ENCODE data around the gene TLDC2. TPM values are rescaled to one million over a fixed set of nuclear protein-coding genes. Genes with fewer than 3 reads are reported as not detected.

Gene TLDC2
- total and polyA plus RNA-seq, 4 donors: 0.05 to 0.33 (median 0.08) TPM; not detected in 1

DNA sequence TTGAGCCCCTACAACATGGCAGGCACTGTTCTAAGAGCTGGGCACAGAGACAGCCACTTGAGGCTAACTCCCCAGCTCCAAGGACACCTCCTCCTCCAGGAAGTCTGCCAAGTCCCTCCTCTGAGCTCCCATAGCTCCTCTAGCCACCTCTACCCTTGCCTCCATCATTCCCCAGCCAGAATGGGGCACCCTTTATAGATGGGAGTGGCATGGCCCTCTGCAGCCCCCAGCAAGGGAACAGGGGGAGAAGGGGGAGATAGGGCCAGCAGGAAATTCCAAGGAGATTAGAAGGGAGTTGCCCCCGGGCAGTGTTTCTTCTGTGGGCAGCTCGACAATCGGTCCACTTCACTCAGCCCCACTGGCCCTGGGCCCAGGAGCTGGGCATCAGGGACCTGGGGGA, 19.7 kb upstream of the TLDC2 start:
- Histone ChIP-seq H3K4me1 (ENCODE audit: control insufficient read depth in 4 of 4, insufficient read depth in 4 of 4, low read length in 3 of 4) (peaks cover 0 to 7% (median 2%) of the 10 kb centered on the region in 4 donors), H3K4me3 (ENCODE audit: low read depth in 1 of 3, low read length in 3 of 3) (no peak overlapping the region), H3K9me3 (ENCODE audit: control insufficient read depth in 4 of 4, low read length in 3 of 4) (no peaks in the 10 kb centered on the region), H3K36me3 (ENCODE audit: control insufficient read depth in 4 of 4, insufficient read depth in 3 of 4, low read depth in 1 of 4, low read length in 3 of 4) (no peaks in the 10 kb centered on the region), H3K9ac (ENCODE audit: low read depth in 1 of 2, low read length in 2 of 2) (no peak overlapping the region), H3K27ac (ENCODE audit: low read depth in 1 of 2, low read length in 2 of 2) (peak overlapping the region in 1 of 2 donors; percentile 29), H3K27me3 (ENCODE audit: control insufficient read depth in 4 of 4, insufficient read depth in 4 of 4, low read length in 3 of 4) (no peaks in the 10 kb centered on the region)
- no peak for DNase-seq (ENCODE audit: low spot score)
- TF ChIP-seq, protein P1, sequence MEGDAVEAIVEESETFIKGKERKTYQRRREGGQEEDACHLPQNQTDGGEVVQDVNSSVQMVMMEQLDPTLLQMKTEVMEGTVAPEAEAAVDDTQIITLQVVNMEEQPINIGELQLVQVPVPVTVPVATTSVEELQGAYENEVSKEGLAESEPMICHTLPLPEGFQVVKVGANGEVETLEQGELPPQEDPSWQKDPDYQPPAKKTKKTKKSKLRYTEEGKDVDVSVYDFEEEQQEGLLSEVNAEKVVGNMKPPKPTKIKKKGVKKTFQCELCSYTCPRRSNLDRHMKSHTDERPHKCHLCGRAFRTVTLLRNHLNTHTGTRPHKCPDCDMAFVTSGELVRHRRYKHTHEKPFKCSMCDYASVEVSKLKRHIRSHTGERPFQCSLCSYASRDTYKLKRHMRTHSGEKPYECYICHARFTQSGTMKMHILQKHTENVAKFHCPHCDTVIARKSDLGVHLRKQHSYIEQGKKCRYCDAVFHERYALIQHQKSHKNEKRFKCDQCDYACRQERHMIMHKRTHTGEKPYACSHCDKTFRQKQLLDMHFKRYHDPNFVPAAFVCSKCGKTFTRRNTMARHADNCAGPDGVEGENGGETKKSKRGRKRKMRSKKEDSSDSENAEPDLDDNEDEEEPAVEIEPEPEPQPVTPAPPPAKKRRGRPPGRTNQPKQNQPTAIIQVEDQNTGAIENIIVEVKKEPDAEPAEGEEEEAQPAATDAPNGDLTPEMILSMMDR (IDR thresholded peaks at IDR 0.05; ENCODE audit: low read depth, low read length, missing input control): no peak
- TF ChIP-seq HNF4G (IDR thresholded peaks at IDR 0.05) (no peak), GABPA (IDR thresholded peaks at IDR 0.05 in 1 of 2, conservative IDR thresholded peaks at IDR 0.05 in 1 of 2) (no peak), EGR1 (IDR thresholded peaks at IDR 0.05; ENCODE audit: low read depth in 2 of 2) (no peak), FOXA2 (IDR thresholded peaks at IDR 0.05) (no peak)
- 81% methylated on average over 3 of the region's 3 CpGs for WGBS

DNA sequence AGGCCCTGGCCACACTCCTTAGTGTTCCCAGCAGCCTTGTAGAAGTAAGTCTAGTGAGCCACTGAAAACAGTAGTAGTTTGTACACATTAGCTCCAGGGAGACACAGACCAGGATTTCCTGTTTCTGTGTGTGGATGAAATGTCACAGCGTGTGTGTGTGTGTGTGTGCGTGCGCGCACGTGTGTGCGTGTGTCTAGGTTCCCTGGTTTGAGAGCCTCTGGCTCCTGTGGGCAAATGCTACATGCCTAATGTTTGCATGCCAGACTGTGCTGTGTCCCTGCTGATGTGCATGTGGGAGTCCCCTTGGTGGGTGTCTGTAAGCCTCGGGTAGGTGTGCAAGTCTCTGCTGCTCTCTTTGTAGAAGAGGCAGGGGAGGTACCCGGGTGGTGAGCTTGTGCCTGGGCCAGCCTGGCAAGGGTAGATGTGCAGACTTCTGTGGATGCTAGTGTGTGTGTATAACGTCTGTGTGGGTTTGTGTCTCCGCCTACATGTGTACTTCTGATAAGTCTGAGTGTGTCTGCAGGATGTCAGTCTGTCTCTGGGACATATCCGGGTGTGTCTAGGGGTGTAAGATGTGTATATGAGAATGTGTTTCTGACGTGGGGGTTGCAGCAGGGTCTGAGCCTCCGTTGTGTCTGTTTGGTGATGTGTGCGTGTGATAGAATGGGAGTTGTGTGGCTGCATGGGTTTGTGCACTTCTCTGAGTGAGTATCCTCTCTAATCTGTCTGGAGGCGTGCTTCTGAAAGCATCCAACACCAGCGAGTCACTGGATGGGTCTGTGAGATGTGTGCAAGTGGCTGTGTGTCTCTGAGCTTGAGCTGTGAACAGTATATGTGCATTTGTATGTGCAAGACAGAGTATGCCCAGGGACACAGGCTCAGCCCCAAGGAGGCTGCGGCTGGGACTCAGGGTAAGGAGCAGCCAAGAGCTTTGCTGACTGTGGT, 19.0 kb upstream of the TLDC2 start:
- TF ChIP-seq RXRA (IDR thresholded peaks at IDR 0.05): no peak
- TF ChIP-seq NR2F2 (IDR thresholded peaks at IDR 0.05): peak; percentile 31
- TF ChIP-seq, protein P2, sequence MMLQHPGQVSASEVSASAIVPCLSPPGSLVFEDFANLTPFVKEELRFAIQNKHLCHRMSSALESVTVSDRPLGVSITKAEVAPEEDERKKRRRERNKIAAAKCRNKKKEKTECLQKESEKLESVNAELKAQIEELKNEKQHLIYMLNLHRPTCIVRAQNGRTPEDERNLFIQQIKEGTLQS (IDR thresholded peaks at IDR 0.05): no peak
- no peaks in the 10 kb centered on the region for H3K36me3 ChIP-seq (ENCODE audit: control insufficient read depth in 4 of 4, insufficient read depth in 3 of 4, low read depth in 1 of 4, low read length in 3 of 4)
- H3K4me3 ChIP-seq (ENCODE audit: low read depth in 1 of 3, low read length in 3 of 3): no peak overlapping the region
- no peaks in the 10 kb centered on the region for H3K27me3 ChIP-seq (ENCODE audit: control insufficient read depth in 4 of 4, insufficient read depth in 4 of 4, low read length in 3 of 4)
- no peak for DNase-seq (ENCODE audit: low spot score)
- peaks cover 0 to 12% (median 2%) of the 10 kb centered on the region in 4 donors for H3K4me1 ChIP-seq (ENCODE audit: control insufficient read depth in 4 of 4, insufficient read depth in 4 of 4, low read length in 3 of 4)
- H3K27ac ChIP-seq (ENCODE audit: low read depth in 1 of 2, low read length in 2 of 2): no peak overlapping the region
- H3K9ac ChIP-seq (ENCODE audit: low read depth in 1 of 2, low read length in 2 of 2): no peak overlapping the region
- 72% methylated on average over 17 of the region's 17 CpGs for WGBS
- H3K9me3 ChIP-seq (ENCODE audit: control insufficient read depth in 4 of 4, low read length in 3 of 4): no peaks in the 10 kb centered on the region

DNA sequence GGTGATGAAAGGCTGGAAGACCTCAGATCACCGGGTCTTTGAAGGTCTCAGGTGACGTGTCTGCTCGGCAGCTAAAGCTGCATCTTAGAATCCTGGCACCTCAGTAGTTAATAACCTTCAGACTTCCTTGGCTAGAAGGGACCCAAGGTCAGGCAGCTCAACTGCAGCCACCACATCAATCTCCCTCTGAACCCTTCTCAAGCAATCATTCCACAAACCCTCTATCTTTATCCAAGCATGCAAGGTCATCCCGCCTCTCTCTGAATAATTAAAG, 16.7 kb upstream of the TLDC2 start:
- H3K4me3 ChIP-seq (ENCODE audit: low read depth in 1 of 3, low read length in 3 of 3): no peak overlapping the region
- H3K4me1 ChIP-seq (ENCODE audit: control insufficient read depth in 4 of 4, insufficient read depth in 4 of 4, low read length in 3 of 4): peaks cover 3 to 20% (median 5%) of the 10 kb centered on the region in 4 donors
- H3K36me3 ChIP-seq (ENCODE audit: control insufficient read depth in 4 of 4, insufficient read depth in 3 of 4, low read depth in 1 of 4, low read length in 3 of 4): no peaks in the 10 kb centered on the region
- H3K9ac ChIP-seq (ENCODE audit: low read depth in 1 of 2, low read length in 2 of 2): no peak overlapping the region
- DNase-seq (ENCODE audit: low spot score): no peak
- no peaks in the 10 kb centered on the region for H3K27me3 ChIP-seq (ENCODE audit: control insufficient read depth in 4 of 4, insufficient read depth in 4 of 4, low read length in 3 of 4)
- H3K9me3 ChIP-seq (ENCODE audit: control insufficient read depth in 4 of 4, low read length in 3 of 4): no peaks in the 10 kb centered on the region
- 90% methylated on average over 4 of the region's 4 CpGs for WGBS
- no peak overlapping the region for H3K27ac ChIP-seq (ENCODE audit: low read depth in 1 of 2, low read length in 2 of 2)
- TF ChIP-seq GABPA (IDR thresholded peaks at IDR 0.05 in 1 of 2, conservative IDR thresholded peaks at IDR 0.05 in 1 of 2): no peak
- TF ChIP-seq SP1 (IDR thresholded peaks at IDR 0.05): no peak
- TF ChIP-seq TAF1 (conservative IDR thresholded peaks at IDR 0.05): no peak
- TF ChIP-seq RAD21 (IDR thresholded peaks at IDR 0.05): no peak
- no peak for TF ChIP-seq NR2F2 (IDR thresholded peaks at IDR 0.05)
- TF ChIP-seq, protein P3, sequence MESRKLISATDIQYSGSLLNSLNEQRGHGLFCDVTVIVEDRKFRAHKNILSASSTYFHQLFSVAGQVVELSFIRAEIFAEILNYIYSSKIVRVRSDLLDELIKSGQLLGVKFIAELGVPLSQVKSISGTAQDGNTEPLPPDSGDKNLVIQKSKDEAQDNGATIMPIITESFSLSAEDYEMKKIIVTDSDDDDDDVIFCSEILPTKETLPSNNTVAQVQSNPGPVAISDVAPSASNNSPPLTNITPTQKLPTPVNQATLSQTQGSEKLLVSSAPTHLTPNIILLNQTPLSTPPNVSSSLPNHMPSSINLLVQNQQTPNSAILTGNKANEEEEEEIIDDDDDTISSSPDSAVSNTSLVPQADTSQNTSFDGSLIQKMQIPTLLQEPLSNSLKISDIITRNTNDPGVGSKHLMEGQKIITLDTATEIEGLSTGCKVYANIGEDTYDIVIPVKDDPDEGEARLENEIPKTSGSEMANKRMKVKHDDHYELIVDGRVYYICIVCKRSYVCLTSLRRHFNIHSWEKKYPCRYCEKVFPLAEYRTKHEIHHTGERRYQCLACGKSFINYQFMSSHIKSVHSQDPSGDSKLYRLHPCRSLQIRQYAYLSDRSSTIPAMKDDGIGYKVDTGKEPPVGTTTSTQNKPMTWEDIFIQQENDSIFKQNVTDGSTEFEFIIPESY (IDR thresholded peaks at IDR 0.05): no peak
- no peak for TF ChIP-seq JUND (IDR thresholded peaks at IDR 0.05)
- TF ChIP-seq EGR1 (IDR thresholded peaks at IDR 0.05; ENCODE audit: low read depth in 2 of 2): no peak
- TF ChIP-seq HNF4G (IDR thresholded peaks at IDR 0.05): no peak
- TF ChIP-seq, protein P4, sequence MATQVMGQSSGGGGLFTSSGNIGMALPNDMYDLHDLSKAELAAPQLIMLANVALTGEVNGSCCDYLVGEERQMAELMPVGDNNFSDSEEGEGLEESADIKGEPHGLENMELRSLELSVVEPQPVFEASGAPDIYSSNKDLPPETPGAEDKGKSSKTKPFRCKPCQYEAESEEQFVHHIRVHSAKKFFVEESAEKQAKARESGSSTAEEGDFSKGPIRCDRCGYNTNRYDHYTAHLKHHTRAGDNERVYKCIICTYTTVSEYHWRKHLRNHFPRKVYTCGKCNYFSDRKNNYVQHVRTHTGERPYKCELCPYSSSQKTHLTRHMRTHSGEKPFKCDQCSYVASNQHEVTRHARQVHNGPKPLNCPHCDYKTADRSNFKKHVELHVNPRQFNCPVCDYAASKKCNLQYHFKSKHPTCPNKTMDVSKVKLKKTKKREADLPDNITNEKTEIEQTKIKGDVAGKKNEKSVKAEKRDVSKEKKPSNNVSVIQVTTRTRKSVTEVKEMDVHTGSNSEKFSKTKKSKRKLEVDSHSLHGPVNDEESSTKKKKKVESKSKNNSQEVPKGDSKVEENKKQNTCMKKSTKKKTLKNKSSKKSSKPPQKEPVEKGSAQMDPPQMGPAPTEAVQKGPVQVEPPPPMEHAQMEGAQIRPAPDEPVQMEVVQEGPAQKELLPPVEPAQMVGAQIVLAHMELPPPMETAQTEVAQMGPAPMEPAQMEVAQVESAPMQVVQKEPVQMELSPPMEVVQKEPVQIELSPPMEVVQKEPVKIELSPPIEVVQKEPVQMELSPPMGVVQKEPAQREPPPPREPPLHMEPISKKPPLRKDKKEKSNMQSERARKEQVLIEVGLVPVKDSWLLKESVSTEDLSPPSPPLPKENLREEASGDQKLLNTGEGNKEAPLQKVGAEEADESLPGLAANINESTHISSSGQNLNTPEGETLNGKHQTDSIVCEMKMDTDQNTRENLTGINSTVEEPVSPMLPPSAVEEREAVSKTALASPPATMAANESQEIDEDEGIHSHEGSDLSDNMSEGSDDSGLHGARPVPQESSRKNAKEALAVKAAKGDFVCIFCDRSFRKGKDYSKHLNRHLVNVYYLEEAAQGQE (IDR thresholded peaks at IDR 0.05): no peak
- no peak for TF ChIP-seq YY1 (IDR thresholded peaks at IDR 0.05)
- TF ChIP-seq FOXA2 (IDR thresholded peaks at IDR 0.05): no peak
- no peak for TF ChIP-seq FOXA1 (IDR thresholded peaks at IDR 0.05)
- TF ChIP-seq, protein P5, sequence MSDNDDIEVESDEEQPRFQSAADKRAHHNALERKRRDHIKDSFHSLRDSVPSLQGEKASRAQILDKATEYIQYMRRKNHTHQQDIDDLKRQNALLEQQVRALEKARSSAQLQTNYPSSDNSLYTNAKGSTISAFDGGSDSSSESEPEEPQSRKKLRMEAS (IDR thresholded peaks at IDR 0.05): no peak
- TF ChIP-seq HNF4A (conservative IDR thresholded peaks at IDR 0.05): no peak
